SHP77 (cell line): ENCODE data around the gene MAGI1.
"Not testable (repeated sequence)": the region's sequence is repeated elsewhere in the genome, so short reads cannot be mapped to it uniquely, and the experiment has no call there.

Experiments used
- DNase-seq, 2 experiments: peaks; one replicate each; lab custom pipeline; 2025; lab: John Stamatoyannopoulos, UW

MAGI1 gene

DNA sequence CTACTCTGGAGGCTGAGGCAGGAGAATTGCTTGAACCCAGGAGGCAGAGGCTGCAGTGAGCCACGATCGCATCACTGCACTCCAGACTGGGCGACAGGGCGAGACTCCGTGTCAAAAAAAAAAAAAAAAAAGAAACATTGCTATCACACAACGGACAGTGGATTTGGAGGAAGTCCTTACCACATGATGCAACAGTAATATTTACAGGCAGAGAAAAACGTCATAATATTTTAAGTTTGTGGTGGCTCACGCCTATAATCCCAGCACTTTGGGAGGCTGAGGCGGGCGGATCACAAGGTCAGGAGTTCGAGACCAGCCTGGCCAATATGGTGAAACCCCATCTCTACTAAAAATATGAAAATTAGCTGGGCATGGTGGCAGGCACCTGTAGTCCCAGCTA lies 473.0 kb downstream of the MAGI1 start:
- not testable (repeated sequence) for DNase-seq

DNA sequence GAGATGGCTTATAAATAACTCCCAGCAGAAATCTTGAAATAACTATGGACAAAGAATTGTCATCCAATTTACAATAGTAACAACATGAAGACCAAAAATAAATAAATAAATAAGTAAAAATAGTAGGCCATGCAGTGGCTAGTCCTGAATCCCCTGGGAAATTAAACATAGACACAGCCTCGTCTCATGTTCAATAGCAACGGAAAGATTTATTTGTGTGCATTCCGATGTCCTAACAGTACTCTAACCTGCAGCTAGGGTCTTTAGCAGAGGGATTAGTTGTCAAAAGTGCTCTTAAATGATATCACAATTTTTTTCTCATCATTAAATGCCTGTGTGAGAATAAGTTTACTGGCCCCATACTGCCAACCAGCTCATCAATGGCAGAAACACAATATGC lies 474.2 kb downstream of the MAGI1 start:
- no peak for DNase-seq

DNA sequence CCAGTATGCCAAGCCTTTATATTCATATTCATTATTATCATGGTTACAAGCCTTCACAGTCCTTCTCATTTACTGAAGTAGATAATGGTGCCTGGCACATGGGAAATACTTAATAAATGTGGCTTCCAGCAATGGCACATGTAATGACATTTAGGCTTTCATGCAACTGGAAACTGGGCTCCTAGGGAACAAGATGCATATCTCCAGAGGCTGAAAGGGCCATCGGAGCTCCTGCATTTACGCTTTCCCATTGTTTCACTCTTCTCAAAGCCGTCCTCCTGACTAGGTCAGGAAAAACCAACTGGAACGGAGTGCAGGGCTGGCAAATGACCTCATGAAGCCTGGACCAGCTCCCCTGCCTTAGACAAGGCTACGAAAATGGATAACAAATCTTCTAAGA lies 474.9 kb downstream of the MAGI1 start:
- no peak for DNase-seq

DNA sequence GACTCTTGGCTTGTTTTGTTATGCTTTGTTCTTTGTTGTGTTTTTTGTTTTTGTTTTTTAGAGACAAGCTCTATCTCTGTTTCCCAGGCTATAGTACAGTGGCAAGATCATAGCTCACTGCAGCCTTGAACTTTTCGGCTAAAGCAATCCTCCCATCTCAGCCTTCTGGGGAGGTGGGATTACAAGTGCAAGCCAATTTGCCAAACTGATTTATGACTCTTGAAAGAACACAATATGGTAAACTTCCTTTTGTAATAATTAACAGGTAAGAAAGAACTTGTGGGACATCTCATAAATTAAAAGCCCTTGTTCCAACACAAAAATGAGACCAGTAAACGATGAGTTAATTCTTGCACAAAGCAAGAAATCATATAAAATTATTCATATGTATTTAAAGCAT lies 476.3 kb downstream of the MAGI1 start:
- no peak for DNase-seq

DNA sequence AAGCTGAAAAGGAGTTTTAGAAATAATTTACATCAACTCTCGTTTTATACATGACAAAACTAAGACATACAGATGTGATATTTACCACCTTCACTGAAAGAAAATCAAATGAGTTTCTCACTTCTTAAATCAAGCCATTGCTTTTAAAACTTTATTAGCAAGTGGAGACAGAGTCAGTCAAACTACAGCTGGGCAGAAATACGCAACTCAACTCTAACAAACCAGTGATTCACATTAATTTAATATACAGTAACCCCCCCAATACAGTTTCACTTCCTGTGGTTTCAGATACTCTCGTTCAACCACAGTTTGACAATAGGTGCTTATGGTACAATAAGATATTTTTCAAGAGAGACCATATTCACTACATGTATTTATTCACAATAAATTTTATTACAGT lies 477.1 kb downstream of the MAGI1 start:
- DNase-seq: no peak

DNA sequence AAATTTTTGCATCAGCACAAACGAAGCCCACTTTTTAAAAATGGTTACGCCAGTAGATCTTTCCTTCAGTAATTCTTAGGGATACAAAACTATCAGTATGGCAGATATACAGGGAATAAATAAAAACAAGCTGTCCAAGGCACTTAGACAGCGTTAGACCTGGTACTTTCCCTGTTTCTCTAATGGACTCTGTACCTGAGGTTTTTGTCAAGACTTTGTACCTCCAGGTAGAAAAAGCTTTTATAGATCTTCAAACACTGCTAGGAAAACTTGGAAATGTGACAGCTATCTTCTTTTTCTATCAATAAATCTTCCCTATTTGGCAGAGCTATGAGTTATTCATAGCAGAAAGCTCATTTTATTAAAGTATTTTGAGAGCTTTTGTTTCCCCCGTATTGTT lies 477.8 kb downstream of the MAGI1 start:
- no peak for DNase-seq

DNA sequence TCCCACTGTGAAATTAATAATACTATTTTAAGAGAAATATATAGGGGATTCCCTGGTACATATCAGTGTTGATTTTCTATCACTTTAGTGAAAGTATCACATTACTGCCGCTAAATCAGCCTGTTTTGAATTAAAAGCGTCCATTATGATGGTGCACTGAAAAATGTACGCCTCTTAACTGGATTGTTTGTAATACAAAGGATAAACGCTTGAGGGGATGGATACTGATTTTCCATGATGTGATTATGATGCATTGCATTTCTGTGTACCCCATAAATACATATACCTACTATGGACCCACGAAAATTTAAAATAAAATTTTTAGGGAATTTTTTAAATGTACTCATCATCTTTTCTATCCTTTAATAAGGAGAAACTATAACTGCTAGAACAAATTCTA lies 478.6 kb downstream of the MAGI1 start:
- DNase-seq: no peak

DNA sequence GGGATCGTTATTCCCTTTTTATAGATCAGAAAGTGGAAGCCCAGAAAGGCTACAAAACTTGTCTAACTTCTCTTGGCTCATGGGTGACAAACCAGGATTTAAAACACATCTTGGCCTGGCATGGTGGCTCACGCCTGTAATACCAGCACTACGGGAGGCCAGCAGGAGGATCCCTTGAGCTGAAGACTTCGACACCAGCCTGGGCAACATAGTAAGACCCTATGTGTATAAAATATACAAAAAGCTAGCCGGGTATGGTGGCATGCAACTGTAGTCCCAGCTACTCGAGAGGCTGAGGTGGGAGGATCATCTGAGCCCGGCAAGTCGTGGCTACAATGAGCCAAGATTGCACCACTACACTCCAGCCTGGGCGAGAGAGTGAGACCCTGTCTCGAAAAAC lies 479.1 kb downstream of the MAGI1 start:
- DNase-seq: no peak

DNA sequence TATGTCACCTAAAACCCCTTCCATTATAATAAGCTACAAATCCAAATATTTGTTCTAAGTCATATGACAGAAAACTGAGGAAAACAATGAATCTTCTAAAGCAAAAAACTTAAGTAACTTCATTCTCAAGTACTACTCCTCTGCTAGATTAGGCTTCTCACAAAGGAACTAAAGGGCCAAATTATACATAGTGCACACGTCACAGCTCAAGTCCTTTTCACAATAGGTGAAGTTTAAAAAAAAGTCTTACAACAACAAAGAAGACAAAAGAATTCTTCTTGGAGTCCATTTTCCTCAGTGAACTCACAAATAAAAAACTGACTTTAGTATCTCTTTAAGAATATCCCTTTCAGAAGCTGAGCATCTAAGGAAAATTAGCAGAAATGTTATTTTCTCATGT lies 479.9 kb downstream of the MAGI1 start:
- DNase-seq: no peak

DNA sequence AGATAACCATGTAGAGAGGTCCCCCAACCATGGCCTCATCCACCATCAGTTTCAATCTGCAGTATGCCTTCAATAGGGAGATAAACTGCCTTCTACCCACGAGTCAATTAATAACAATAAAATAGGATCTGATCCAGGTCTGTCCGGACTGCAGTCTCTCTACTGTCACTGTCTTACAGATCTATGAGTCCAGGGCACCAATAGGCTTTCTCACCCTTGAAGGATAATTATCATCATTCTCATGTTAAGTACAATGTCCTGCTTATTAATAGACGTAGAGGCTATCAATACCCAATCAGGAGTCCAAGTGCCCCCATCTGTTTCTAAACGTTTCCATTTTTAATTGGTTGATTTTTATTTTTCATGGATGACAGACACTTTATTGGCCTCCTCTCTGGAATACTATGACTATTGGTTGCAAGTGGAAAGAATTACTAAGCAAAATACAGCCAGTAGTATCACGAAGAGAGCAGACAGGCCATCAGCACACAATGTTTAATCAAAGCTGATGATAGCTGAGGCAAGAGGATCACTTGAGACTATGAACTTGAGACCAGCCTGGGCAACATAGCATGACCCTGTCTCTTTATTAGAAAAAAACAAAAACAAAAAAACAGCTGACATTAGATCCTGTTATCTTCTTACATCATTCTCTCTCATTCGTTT lies 480.7 kb downstream of the MAGI1 start:
- no peak for DNase-seq

DNA sequence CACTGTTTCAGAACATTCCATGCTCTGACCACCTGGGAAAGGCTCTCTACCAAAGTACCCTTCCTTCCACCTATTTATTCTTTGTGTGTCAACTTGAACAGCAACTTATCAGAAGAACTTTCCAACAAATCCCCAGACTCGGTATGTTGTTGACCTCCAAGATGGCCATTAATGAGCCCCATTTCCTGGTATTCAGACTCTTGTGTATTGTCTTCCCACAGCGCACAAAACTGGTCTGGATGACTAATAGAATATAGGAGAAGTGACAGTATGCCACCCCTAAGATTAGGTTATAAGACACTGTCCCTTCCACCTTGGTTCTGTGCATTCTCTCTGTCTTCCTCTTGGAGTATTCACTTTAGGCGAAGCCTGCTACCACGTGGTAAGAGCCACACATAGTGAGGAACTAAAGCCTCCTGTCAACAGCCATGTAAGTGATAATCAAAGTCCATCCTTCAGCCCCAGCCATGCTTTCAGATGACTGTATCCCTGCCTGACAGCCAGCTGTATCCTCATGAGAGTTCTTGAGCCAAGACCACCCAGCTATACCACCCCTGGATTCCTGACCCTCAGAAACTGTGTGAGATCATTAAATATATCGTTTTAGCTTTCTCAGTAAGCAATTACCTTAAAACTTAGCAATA lies 481.7 kb downstream of the MAGI1 start:
- DNase-seq: no peak

DNA sequence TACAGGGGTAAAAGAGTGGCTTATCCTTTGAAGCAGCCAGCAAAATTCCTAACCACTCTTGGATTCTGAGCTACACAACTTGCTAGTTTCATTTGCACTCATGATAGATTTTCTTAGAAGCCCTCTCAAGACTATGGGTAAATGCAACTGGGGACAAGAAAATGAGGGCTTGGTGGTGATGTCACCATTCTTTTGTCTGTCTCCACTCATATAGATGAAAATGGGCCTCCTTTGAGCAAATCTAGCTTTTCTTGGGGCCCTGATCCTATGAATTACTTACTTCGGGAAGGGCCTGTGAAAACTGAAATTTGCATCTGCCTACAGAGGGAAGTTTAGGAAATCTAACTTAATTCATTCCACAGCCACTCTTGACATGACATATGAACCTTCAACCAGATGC lies 486.3 kb downstream of the MAGI1 start:
- no peak for DNase-seq

DNA sequence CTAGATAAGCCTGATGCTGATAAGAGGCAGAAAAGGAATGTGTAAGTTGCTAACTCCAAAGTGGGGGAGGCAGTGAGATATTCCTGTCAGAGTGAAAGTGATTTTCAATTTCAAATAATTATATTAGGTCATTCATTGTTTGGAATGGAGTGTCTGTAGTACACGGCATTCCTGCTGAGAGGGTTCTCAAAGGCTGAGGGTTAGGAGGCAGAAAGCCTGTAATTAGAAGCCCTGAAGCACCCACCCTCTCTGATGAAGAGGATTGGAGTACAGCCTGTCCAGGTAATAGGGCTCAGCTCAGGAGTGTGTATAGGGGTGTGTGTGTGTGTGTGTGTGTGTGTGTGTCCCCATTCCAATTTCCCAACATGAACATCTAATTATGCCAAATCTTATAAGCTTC lies 486.8 kb downstream of the MAGI1 start:
- no peak for DNase-seq

DNA sequence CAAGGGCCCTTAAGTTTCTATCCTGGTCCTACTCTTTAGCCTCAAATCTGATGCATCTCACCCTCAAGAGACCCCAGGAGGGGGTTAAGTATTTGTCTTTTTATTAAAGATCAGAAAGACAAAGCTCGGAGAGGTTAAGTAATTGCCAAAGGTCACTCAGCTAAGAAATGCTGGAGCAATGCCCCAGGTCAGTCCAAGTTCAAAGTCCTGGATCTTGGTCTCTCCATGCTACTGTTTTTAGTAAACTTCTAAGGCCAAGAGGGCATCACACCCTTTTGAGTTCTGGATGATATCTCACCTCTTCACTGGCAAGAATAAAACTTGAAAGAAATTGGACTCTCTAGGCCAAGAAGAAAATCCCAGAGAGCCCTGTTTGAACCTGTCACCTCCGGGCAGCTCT lies 488.6 kb downstream of the MAGI1 start:
- DNase-seq: no peak

DNA sequence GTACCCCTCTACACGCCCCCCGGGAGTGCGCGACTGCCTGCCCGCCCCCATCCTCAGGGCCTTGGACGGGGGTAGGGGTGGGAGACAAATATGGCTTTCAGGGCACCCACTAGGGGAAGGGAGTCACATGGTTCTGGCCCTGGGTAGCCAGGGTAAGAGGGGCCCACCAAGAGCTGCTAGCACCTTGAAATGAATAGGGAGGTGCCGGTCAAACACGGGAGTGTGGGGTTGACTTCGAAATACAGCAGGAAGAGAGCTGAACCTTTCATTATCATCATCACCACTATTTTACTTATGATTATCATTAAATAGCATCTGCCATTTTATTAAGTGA lies 489.1 kb downstream of the MAGI1 start:
- no peak for DNase-seq

DNA sequence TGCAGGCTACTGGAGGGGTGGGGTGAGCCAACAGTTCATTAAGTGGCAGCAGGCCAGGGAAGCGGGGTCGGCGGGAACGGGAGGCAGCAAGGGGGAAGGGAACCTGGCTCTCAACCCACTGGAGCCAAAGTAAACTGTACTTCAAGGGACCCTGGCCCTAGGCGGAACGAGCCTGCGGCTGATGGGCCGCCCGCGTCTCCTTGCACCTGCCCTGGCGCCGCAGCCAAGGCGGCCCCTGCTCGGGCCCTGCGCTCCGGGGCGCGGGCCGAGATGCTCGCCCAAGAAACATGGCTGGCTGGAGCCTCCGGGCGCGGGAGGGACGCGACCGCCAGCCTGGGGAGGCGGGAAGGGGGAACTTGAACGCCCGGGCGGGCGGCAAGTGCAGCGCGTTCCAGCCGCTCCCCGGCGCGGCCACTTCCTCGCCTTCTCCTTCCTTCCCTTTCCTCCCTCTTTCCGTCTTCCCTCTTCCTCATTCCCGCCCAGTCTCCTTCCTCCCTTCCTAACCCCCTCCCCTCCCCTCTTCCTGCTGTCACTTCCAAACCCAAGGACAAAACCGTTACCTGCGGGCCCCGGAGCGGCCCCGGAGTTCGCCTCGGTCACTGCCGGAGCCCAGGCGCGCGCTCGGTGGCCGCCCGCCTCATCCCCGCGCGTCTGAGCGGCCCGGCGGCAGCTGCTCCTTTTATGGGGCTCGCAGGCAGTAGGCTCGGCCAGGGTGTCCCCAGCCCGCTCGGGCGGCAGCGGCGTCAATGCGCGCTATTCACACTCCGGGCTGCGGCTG lies 489.7 kb downstream of the MAGI1 start:
- no peak for DNase-seq

DNA sequence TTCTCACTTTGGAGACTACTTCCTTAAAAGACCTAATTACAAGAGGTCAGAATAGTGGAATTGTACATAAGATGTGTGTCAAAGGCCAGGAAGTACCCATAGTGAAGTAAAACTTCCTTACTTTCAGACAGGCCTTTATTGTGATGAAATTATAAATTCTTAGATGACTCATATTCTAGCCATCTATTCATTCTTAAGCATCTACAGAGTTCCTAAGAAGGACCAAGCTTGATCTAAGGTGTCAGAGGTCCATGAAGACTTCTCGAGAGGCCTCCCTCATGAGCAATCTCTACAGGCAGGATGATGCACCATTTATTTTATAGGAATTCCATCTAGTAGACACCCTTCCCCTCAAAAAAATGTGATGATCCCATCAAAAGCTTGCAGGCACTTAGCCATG lies 493.3 kb downstream of the MAGI1 start:
- DNase-seq: no peak

DNA sequence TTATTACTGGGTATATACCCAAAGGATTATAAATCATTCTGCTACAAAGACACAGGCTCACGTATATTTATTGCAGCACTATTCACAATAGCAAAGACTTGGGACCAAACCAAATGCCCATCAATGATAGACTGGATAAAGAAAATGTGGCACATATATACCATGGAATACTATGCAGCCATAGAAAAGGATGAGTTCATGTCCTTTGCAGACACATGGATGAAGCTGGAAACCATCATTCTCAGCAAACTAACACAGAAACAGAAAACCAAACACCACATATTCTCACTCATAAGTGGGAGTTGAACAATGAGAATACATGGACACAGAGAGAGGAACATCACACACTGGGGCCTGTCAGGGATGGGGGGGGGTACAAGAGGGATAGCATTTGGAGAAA lies 495.3 kb downstream of the MAGI1 start:
- not testable (repeated sequence) for DNase-seq

DNA sequence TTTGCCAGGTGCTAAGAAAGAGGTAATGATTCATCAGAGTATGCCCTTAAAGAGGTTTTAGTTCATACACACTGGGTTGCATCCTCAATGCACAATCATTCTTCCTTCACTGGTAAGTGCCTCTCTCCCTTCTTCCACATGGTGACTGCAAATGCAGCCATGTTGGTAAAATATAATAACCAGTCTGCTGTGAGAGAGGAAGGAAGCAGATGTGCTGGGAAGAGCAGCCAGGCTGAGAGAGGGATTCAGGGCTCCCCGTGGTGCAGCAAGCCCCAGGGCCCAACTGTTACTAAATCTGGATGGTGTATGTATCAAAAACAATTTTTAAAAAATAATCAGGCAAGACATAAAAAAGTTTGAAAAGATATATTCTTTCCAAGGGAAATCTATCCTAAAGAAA lies 498.1 kb downstream of the MAGI1 start:
- no peak for DNase-seq

DNA sequence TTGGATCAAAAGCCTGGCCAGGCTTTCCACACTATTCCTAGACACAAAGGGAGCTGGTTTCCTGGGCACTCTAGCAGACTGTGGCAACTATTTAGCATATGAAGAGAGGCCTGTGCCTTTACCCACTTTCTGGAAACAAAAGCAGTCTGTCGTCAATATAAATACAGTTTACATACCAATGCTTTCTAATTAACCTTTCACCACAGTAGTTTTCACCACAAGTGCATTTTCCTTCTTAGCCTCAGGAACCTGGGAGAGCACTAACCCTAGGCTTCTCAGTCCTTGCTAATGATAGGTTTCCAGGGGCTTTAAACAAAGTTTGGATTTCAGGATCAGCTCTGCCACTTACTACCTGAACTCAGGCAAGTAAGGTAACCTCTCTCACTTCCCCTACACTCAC lies 499.1 kb downstream of the MAGI1 start:
- DNase-seq: no peak

DNA sequence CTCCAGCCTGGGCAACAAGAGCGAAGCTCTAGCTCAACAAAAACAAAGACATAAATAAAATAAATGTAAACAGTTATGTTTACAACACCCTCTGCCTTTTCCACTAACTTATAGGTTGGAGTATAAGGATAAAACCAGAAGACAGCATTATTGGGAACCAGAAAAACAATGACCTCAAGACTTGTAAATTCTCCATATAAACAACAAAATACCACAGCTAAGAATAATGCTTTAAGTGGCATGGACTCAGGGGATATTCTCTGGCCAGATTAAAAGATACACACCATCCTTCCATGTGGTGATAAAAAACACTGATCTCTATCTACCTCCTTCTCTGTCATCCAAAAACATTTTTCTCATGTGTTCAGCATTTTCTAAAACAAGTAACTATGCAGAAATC lies 500.6 kb downstream of the MAGI1 start:
- DNase-seq: no peak

DNA sequence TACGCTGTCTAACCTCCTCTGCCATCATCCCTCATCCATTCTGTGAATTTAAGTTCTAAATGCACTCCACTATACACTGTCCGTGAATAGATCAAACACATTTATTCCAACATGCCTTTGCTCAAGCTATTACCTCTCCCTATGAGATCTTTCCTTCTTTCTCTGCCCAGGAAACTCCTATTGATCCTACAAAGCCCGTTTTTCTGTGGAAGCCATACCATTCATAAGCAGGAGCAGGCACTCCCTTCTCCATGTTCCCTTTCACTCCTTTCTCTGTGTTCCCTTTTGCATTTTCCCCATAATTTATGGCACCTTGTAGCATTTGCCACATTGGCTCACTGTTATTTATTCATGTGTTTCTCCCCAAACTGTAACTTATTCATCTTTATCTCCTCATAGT lies 501.6 kb downstream of the MAGI1 start:
- DNase-seq: no peak

DNA sequence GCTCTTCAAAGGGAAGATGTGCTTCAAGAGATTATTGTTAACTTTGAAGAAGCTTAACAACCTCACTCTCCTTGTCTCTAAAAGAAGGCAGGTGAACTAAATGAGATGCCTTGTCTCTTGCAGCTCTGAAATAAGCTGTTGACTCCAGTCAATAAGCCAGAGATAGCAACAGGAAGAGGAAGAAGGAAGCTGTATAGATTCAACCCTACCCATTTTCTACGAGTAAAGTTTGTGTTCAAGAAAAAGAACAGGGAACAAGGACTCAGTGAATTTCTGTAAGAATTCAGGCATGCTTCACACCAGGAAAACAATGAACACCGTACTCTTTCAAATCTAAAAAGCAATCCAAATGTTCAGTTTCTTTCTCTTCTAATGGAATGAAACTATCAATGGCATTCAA lies 503.5 kb downstream of the MAGI1 start:
- no peak for DNase-seq

DNA sequence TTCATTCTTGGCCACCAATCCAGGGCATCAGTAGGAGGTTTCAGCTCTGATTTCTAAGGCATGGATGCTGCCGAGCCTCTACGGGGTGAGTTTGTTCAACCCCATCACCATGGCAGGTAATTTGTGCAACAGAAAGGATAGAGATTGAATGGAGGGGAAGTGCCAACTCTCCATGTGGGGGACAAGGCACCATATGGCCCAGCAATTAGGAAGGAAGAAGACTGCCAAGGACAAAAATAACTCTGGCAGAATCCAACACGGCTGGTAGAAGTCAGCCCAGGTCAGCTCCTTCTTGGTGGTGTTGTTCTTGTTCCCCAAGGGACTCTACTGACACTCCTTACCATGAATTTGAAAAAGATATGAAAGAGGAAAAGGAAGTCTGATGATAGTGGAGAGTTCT lies 503.9 kb downstream of the MAGI1 start:
- no peak for DNase-seq
